Tibial nerve (tissue), 4 donors: ENCODE measurements around the gene TMCC1. TPM values are rescaled to one million over a fixed set of nuclear protein-coding genes. Genes with fewer than 3 reads are reported as not detected.

Experiments
- DNase-seq, 2 donors: peaks; one replicate each; pipeline ENCODE4 v3.0.0-alpha.2; 2019; ENCODE audit warnings: low spot score in 2 of 2
- H3K27ac ChIP-seq, 4 donors: fragments of 200-600 bp; sonication (generic) in 3 of 4; one replicate each; pipeline ENCODE4 v1.5.1; 2017 to 2019; ENCODE audit warnings: mild to moderate bottlenecking in 1 of 4
- H3K27me3 ChIP-seq, 2 donors: fragments of 200-600 bp; sonication (generic) in 1 of 2; one replicate each; pipeline versions ENCODE4 v1.5.1 to v1.6.0; 2017 to 2019
- H3K36me3 ChIP-seq, 3 donors: fragments of 200-600 bp; sonication (generic); one replicate each; pipeline ENCODE4 v1.5.1; 2018 to 2019
- H3K4me1 ChIP-seq, 4 donors: fragments of 200-600 bp; sonication (generic) in 3 of 4; one replicate each; pipeline ENCODE4 v1.5.1; 2017 to 2019
- H3K4me3 ChIP-seq, 4 donors: fragments of 200-600 bp; sonication (generic) in 3 of 4; one replicate each; pipeline ENCODE4 v1.5.1; 2017 to 2019; ENCODE audit warnings: mild to moderate bottlenecking in 1 of 4, moderate library complexity in 1 of 4
- H3K9me3 ChIP-seq, 4 donors: fragments of 200-600 bp; sonication (generic) in 3 of 4; one replicate each; pipeline ENCODE4 v1.5.1; 2017 to 2019
- EP300 ChIP-seq, 2 donors: sonication (generic); formaldehyde crosslinking; IDR thresholded peaks; one replicate each; pipeline ENCODE4 v1.6.1; 2017; ENCODE audit warnings: antibody characterized with exemption in 2 of 2, mild to moderate bottlenecking in 1 of 2
- POLR2A ChIP-seq, 2 donors: fragments of 450-650 bp; IDR thresholded peaks; one replicate each; pipeline ENCODE4 v1.6.1; 2017; ENCODE audit warnings: antibody characterized with exemption in 2 of 2, mild to moderate bottlenecking in 2 of 2, moderate library complexity in 2 of 2
- WGBS, 2 donors: methylation state at CpG; one replicate each; pipeline ENCODE4 v1.1.5; 2018; 5-methylcytosine and 5-hydroxymethylcytosine counted together
- total RNA-seq, 4 donors: library from RNA; depleted of rRNA; stranded (reverse); fragments of >200 nt; gene quantifications; one replicate each; pipeline ENCODE4 v1.1.0, GENCODE V29; 2016
- TF ChIP-seq, protein P1 (sequence below), 5 experiments: fragments of 200-600 bp in 3 of 5; fragments of 450-650 bp in 2 of 5; sonication (generic) in 3 of 5; IDR thresholded peaks; one replicate each; pipeline ENCODE4 v1.5.1; 2016 to 2019; ENCODE audit warnings: antibody characterized with exemption in 5 of 5, mild to moderate bottlenecking in 3 of 5, moderate library complexity in 2 of 5

Gene TMCC1
- total RNA-seq, 4 donors from 2014 or later, result 19.9 to 27.9 (median 23.1) TPM

- H3K27me3 ChIP-seq, result no peaks in the 10 kb centered on the region
- no peaks in the 10 kb centered on the region for H3K9me3 ChIP-seq
- H3K4me1 ChIP-seq, result peaks cover 0 to 66% (median 2%) of the 10 kb centered on the region in 4 donors
- H3K36me3 ChIP-seq, result peaks cover 0 to 8% (median 0%) of the 10 kb centered on the region in 3 donors
- TF ChIP-seq, protein P1, sequence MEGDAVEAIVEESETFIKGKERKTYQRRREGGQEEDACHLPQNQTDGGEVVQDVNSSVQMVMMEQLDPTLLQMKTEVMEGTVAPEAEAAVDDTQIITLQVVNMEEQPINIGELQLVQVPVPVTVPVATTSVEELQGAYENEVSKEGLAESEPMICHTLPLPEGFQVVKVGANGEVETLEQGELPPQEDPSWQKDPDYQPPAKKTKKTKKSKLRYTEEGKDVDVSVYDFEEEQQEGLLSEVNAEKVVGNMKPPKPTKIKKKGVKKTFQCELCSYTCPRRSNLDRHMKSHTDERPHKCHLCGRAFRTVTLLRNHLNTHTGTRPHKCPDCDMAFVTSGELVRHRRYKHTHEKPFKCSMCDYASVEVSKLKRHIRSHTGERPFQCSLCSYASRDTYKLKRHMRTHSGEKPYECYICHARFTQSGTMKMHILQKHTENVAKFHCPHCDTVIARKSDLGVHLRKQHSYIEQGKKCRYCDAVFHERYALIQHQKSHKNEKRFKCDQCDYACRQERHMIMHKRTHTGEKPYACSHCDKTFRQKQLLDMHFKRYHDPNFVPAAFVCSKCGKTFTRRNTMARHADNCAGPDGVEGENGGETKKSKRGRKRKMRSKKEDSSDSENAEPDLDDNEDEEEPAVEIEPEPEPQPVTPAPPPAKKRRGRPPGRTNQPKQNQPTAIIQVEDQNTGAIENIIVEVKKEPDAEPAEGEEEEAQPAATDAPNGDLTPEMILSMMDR (IDR thresholded peaks at IDR 0.05), result no peak
- TF ChIP-seq EP300 (IDR thresholded peaks at IDR 0.05), result no peak
- TF ChIP-seq POLR2A (IDR thresholded peaks at IDR 0.05), result no peak
- H3K4me3 ChIP-seq, result no peak overlapping the region
- WGBS, 2 donors, result 88 to 95% methylated on average over 1 of the region's 1 CpG
- no peak overlapping the region for H3K27ac ChIP-seq
- DNase-seq, result no peak
Observed at GRCh38 chr3:129831503-129831902, 62.0 kb downstream of the TMCC1 start.

- H3K27me3 ChIP-seq, result no peaks in the 10 kb centered on the region
- peak in 1 of 2 donors; percentile 45 for DNase-seq
- H3K36me3 ChIP-seq, result peaks cover 0 to 8% (median 0%) of the 10 kb centered on the region in 3 donors
- H3K4me3 ChIP-seq, result no peak overlapping the region
- H3K9me3 ChIP-seq, result no peaks in the 10 kb centered on the region
- peak overlapping the region in 2 of 4 donors; percentile 58 to 59 for H3K27ac ChIP-seq
- H3K4me1 ChIP-seq, result peaks cover 0 to 70% (median 2%) of the 10 kb centered on the region in 4 donors
- no peak for TF ChIP-seq POLR2A (IDR thresholded peaks at IDR 0.05)
- TF ChIP-seq, protein P1 (IDR thresholded peaks at IDR 0.05), result peak; percentile 65 to 83 (median 67)
- peak in 1 of 2 donors; percentile 28 for TF ChIP-seq EP300 (IDR thresholded peaks at IDR 0.05)
Observed at GRCh38 chr3:129829640-129830039, 63.9 kb downstream of the TMCC1 start.

GRCh38 chr3:129827765-129828164 lies 65.7 kb downstream of the TMCC1 start:
- 67 to 70% methylated on average over 7 of the region's 7 CpGs for WGBS, 2 donors
- TF ChIP-seq POLR2A (IDR thresholded peaks at IDR 0.05) (no peak), EP300 (IDR thresholded peaks at IDR 0.05) (no peak)
- TF ChIP-seq, protein P1 (IDR thresholded peaks at IDR 0.05), result no peak
- no peak overlapping the region for H3K27ac ChIP-seq
- H3K36me3 ChIP-seq, result peaks cover 0 to 8% (median 0%) of the 10 kb centered on the region in 3 donors
- no peak overlapping the region for H3K4me3 ChIP-seq
- H3K27me3 ChIP-seq, result no peaks in the 10 kb centered on the region
- DNase-seq, result no peak
- no peaks in the 10 kb centered on the region for H3K9me3 ChIP-seq
- H3K4me1 ChIP-seq, result peaks cover 0 to 60% (median 4%) of the 10 kb centered on the region in 4 donors

- no peak overlapping the region for H3K4me3 ChIP-seq
- H3K27me3 ChIP-seq, result no peaks in the 10 kb centered on the region
- peaks cover 0 to 52% (median 5%) of the 10 kb centered on the region in 4 donors for H3K4me1 ChIP-seq
- DNase-seq, result no peak
- no peaks in the 10 kb centered on the region for H3K9me3 ChIP-seq
- WGBS, 2 donors, result 45 to 54% methylated on average over 3 of the region's 3 CpGs
- TF ChIP-seq EP300 (IDR thresholded peaks at IDR 0.05), result no peak
- TF ChIP-seq, protein P1 (IDR thresholded peaks at IDR 0.05), result peak; percentile 53 to 75 (median 68)
- H3K27ac ChIP-seq, result no peak overlapping the region
- H3K36me3 ChIP-seq, result peaks cover 0 to 8% (median 0%) of the 10 kb centered on the region in 3 donors
Observed at GRCh38 chr3:129824926-129825541, 68.5 kb downstream of the TMCC1 start.

GRCh38 chr3:129822679-129823078 lies 70.8 kb downstream of the TMCC1 start:
- TF ChIP-seq POLR2A (IDR thresholded peaks at IDR 0.05) (no peak), EP300 (IDR thresholded peaks at IDR 0.05) (peak in 1 of 2 donors; percentile 45)
- TF ChIP-seq, protein P1 (IDR thresholded peaks at IDR 0.05), result no peak
- H3K27ac ChIP-seq, result peak overlapping the region in 1 of 4 donors; percentile 61
- peaks cover 0 to 36% (median 4%) of the 10 kb centered on the region in 4 donors for H3K4me1 ChIP-seq
- WGBS, 2 donors, result 92% methylated on average over 1 of the region's 1 CpG
- DNase-seq, result peak in 1 of 2 donors; percentile 36
- H3K36me3 ChIP-seq, result peaks cover 0 to 5% (median 0%) of the 10 kb centered on the region in 3 donors
- H3K4me3 ChIP-seq, result no peak overlapping the region
- no peaks in the 10 kb centered on the region for H3K27me3 ChIP-seq
- H3K9me3 ChIP-seq, result no peaks in the 10 kb centered on the region
